Activated T-cell treated with anti-CD3 and anti-CD28 coated beads, Interleukin-2, amount 50 U/mL, for 24 hours (primary cell): ENCODE data around the gene ANGPTL8.

Source experiments
- DNase-seq: peaks from one replicate; pipeline ENCODE4 v3.0.0-alpha.2; 2020
- H3K27ac Mint-ChIP-seq: 2 replicates; pipeline ENCODE4 v1.8.0; 2020; ENCODE audit warnings: mild to moderate bottlenecking, mixed read lengths
- H3K27me3 Mint-ChIP-seq: 2 replicates; pipeline ENCODE4 v1.8.0; 2020; ENCODE audit warnings: mixed read lengths
- H3K36me3 Mint-ChIP-seq: 2 replicates; pipeline ENCODE4 v1.8.0; 2020; ENCODE audit warnings: low read depth, mixed read lengths
- H3K4me1 Mint-ChIP-seq: 2 replicates; pipeline ENCODE4 v1.8.0; 2020; ENCODE audit warnings: low read depth, mixed read lengths
- H3K4me3 Mint-ChIP-seq: 2 replicates; pipeline ENCODE4 v1.8.0; 2020; ENCODE audit warnings: mild to moderate bottlenecking, moderate library complexity, mixed read lengths
- H3K9me3 Mint-ChIP-seq: 2 replicates; pipeline ENCODE4 v1.8.0; 2020; ENCODE audit warnings: mixed read lengths

The ANGPTL8 gene

GRCh38 chr19:11273989-11274388, 34.6 kb downstream of the ANGPTL8 start:
- no peak overlapping the region for H3K4me3 Mint-ChIP-seq
- no peak overlapping the region for H3K27ac Mint-ChIP-seq
- H3K9me3 Mint-ChIP-seq: peaks cover 2% of the 10 kb centered on the region
- H3K36me3 Mint-ChIP-seq: no peaks in the 10 kb centered on the region
- no peaks in the 10 kb centered on the region for H3K4me1 Mint-ChIP-seq
- peaks cover 42% of the 10 kb centered on the region for H3K27me3 Mint-ChIP-seq
- DNase-seq: no peak

GRCh38 chr19:11274533-11275086, 35.2 kb downstream of the ANGPTL8 start:
- DNase-seq: no peak
- Mint-ChIP-seq H3K27ac (no peak overlapping the region), H3K27me3 (peaks cover 38% of the 10 kb centered on the region), H3K36me3 (no peaks in the 10 kb centered on the region), H3K4me1 (peaks cover 4% of the 10 kb centered on the region), H3K4me3 (no peak overlapping the region), H3K9me3 (peaks cover 4% of the 10 kb centered on the region)

- Mint-ChIP-seq H3K36me3 (no peaks in the 10 kb centered on the region), H3K4me1 (peaks cover 8% of the 10 kb centered on the region), H3K27me3 (peaks cover 60% of the 10 kb centered on the region), H3K4me3 (no peak overlapping the region), H3K9me3 (peaks cover 4% of the 10 kb centered on the region), H3K27ac (no peak overlapping the region)
- no peak for DNase-seq
These were observed 39.3 kb downstream of the ANGPTL8 start for GRCh38 chr19:11278670-11279069.

GRCh38 chr19:11279505-11280236, 40.3 kb downstream of the ANGPTL8 start:
- peak; percentile 33 for DNase-seq
- Mint-ChIP-seq H3K9me3 (peaks cover 4% of the 10 kb centered on the region), H3K27me3 (peaks cover 61% of the 10 kb centered on the region), H3K4me3 (no peak overlapping the region), H3K27ac (no peak overlapping the region), H3K4me1 (peaks cover 8% of the 10 kb centered on the region), H3K36me3 (no peaks in the 10 kb centered on the region)

- DNase-seq: no peak
- Mint-ChIP-seq H3K4me1 (peaks cover 9% of the 10 kb centered on the region), H3K4me3 (no peak overlapping the region), H3K27me3 (peaks cover 58% of the 10 kb centered on the region), H3K9me3 (peaks cover 4% of the 10 kb centered on the region), H3K36me3 (no peaks in the 10 kb centered on the region), H3K27ac (no peak overlapping the region)
These were observed 42.1 kb downstream of the ANGPTL8 start for GRCh38 chr19:11281356-11282049.

- no peak overlapping the region for H3K27ac Mint-ChIP-seq
- H3K9me3 Mint-ChIP-seq: peaks cover 2% of the 10 kb centered on the region
- DNase-seq: no peak
- no peaks in the 10 kb centered on the region for H3K36me3 Mint-ChIP-seq
- H3K4me3 Mint-ChIP-seq: no peak overlapping the region
- H3K27me3 Mint-ChIP-seq: peaks cover 55% of the 10 kb centered on the region
- H3K4me1 Mint-ChIP-seq: peaks cover 10% of the 10 kb centered on the region
These were observed 45.1 kb downstream of the ANGPTL8 start for GRCh38 chr19:11284515-11284914.

- H3K4me3 Mint-ChIP-seq: no peak overlapping the region
- peaks cover 57% of the 10 kb centered on the region for H3K27me3 Mint-ChIP-seq
- no peak overlapping the region for H3K27ac Mint-ChIP-seq
- H3K9me3 Mint-ChIP-seq: no peaks in the 10 kb centered on the region
- no peak for DNase-seq
- peaks cover 5% of the 10 kb centered on the region for H3K4me1 Mint-ChIP-seq
- H3K36me3 Mint-ChIP-seq: no peaks in the 10 kb centered on the region
These were observed 47.0 kb downstream of the ANGPTL8 start for GRCh38 chr19:11286312-11286974.

GRCh38 chr19:11288349-11288748, 48.9 kb downstream of the ANGPTL8 start:
- peaks cover 51% of the 10 kb centered on the region for H3K27me3 Mint-ChIP-seq
- H3K9me3 Mint-ChIP-seq: no peaks in the 10 kb centered on the region
- peaks cover 6% of the 10 kb centered on the region for H3K4me1 Mint-ChIP-seq
- H3K36me3 Mint-ChIP-seq: no peaks in the 10 kb centered on the region
- no peak overlapping the region for H3K4me3 Mint-ChIP-seq
- DNase-seq: no peak
- H3K27ac Mint-ChIP-seq: no peak overlapping the region

- no peak overlapping the region for H3K27ac Mint-ChIP-seq
These were observed 50.8 kb downstream of the ANGPTL8 start for GRCh38 chr19:11290256-11290655.

GRCh38 chr19:11291415-11291814, 52.0 kb downstream of the ANGPTL8 start:
- Mint-ChIP-seq H3K9me3 (no peaks in the 10 kb centered on the region), H3K27me3 (peaks cover 53% of the 10 kb centered on the region), H3K4me3 (no peak overlapping the region), H3K27ac (no peak overlapping the region), H3K36me3 (no peaks in the 10 kb centered on the region), H3K4me1 (peaks cover 7% of the 10 kb centered on the region)
- DNase-seq: no peak

More at GRCh38 chr19:11290256-11290655, 50.8 kb downstream of the ANGPTL8 start:
- Mint-ChIP-seq H3K9me3 (no peaks in the 10 kb centered on the region), H3K36me3 (no peaks in the 10 kb centered on the region), H3K4me3 (no peak overlapping the region), H3K4me1 (peaks cover 7% of the 10 kb centered on the region), H3K27me3 (peaks cover 52% of the 10 kb centered on the region)
- no peak for DNase-seq
